Spleen (tissue), 7 donors: Measurements from ENCODE around the gene DDX50.

ENCODE experiments used
- POLR2A ChIP-seq, 3 donors: fragments of 450-650 bp; IDR thresholded peaks; one replicate each; pipeline ENCODE4 v1.5.1; 2017; ENCODE audit warnings: antibody characterized with exemption in 3 of 3, mild to moderate bottlenecking in 1 of 3
- TF ChIP-seq, protein P1 (sequence below), 11 experiments: fragments of 200-600 bp in 7 of 11; fragments of 450-650 bp in 4 of 11; sonication (generic) in 4 of 11; IDR thresholded peaks in 8 of 11; conservative IDR thresholded peaks in 3 of 11; 1 replicate in 7 of 11; 2 replicates in 4 of 11; pipeline versions ENCODE4 v1.4.0 to v1.8.0; 2016 to 2021; ENCODE audit warnings: antibody characterized with exemption in 11 of 11, inconsistent platforms in 4 of 11, mild to moderate bottlenecking in 1 of 11
- donor health status: DM: no; HTN: no; CAD: no; lungs with moderate emphysema.
- donor health status: DM: no; HTN: no; CAD: no.
- donor health status: DM: no; HTN: no; CAD: no.

- TF ChIP-seq, protein P1, sequence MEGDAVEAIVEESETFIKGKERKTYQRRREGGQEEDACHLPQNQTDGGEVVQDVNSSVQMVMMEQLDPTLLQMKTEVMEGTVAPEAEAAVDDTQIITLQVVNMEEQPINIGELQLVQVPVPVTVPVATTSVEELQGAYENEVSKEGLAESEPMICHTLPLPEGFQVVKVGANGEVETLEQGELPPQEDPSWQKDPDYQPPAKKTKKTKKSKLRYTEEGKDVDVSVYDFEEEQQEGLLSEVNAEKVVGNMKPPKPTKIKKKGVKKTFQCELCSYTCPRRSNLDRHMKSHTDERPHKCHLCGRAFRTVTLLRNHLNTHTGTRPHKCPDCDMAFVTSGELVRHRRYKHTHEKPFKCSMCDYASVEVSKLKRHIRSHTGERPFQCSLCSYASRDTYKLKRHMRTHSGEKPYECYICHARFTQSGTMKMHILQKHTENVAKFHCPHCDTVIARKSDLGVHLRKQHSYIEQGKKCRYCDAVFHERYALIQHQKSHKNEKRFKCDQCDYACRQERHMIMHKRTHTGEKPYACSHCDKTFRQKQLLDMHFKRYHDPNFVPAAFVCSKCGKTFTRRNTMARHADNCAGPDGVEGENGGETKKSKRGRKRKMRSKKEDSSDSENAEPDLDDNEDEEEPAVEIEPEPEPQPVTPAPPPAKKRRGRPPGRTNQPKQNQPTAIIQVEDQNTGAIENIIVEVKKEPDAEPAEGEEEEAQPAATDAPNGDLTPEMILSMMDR (IDR thresholded peaks at IDR 0.05 in 8 of 11, conservative IDR thresholded peaks at IDR 0.05 in 3 of 11) = no peak
- TF ChIP-seq POLR2A (IDR thresholded peaks at IDR 0.05) = no peak
These were observed 72.9 kb downstream of the DDX50 start for GRCh38 chr10:68973975-68974374.
